Measurements from ENCODE around the gene APOL1.
"Not testable (repeated sequence)": the region's sequence is repeated elsewhere in the genome, so short reads cannot be mapped to it uniquely, and the experiment has no call there.

DNA sequence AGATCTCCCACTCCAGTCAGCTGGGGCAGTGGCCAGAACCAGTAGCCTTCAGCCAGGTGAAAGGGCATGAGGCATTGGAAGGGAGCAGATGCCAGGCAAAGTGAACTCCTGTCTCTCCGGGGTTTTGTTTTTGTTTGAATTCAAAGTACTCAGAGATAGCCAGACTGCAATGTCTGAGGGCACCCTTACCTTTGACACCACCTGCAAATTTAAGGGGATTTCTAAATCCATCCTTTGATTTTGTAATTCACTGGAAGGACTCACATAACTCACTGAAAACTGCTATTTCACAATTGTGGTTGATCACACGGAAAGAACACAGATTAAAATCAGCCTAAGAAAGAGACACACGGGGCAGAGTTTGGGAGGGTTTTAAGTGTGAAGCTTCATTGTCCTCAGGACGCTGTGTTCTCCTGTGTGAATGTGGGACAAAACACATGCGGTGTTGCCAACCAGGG, 10.3 kb downstream of the APOL1 start:
- TF ChIP-seq, protein P1, sequence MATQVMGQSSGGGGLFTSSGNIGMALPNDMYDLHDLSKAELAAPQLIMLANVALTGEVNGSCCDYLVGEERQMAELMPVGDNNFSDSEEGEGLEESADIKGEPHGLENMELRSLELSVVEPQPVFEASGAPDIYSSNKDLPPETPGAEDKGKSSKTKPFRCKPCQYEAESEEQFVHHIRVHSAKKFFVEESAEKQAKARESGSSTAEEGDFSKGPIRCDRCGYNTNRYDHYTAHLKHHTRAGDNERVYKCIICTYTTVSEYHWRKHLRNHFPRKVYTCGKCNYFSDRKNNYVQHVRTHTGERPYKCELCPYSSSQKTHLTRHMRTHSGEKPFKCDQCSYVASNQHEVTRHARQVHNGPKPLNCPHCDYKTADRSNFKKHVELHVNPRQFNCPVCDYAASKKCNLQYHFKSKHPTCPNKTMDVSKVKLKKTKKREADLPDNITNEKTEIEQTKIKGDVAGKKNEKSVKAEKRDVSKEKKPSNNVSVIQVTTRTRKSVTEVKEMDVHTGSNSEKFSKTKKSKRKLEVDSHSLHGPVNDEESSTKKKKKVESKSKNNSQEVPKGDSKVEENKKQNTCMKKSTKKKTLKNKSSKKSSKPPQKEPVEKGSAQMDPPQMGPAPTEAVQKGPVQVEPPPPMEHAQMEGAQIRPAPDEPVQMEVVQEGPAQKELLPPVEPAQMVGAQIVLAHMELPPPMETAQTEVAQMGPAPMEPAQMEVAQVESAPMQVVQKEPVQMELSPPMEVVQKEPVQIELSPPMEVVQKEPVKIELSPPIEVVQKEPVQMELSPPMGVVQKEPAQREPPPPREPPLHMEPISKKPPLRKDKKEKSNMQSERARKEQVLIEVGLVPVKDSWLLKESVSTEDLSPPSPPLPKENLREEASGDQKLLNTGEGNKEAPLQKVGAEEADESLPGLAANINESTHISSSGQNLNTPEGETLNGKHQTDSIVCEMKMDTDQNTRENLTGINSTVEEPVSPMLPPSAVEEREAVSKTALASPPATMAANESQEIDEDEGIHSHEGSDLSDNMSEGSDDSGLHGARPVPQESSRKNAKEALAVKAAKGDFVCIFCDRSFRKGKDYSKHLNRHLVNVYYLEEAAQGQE (IDR thresholded peaks at IDR 0.05), result not testable (repeated sequence)
- TF ChIP-seq FOSL2 (IDR thresholded peaks at IDR 0.05); FOSL2 (CRISPR knock-in tag; IDR thresholded peaks at IDR 0.05); ZFP36 (IDR thresholded peaks at IDR 0.05; ENCODE audit: borderline replicate concordance, partially characterized antibody); POLR2A (IDR thresholded peaks at IDR 0.05; ENCODE audit: low read length); HOXB13 (CRISPR knock-in tag; IDR thresholded peaks at IDR 0.05; ENCODE audit: low read depth): not testable (repeated sequence)
- TF ChIP-seq, protein P2, sequence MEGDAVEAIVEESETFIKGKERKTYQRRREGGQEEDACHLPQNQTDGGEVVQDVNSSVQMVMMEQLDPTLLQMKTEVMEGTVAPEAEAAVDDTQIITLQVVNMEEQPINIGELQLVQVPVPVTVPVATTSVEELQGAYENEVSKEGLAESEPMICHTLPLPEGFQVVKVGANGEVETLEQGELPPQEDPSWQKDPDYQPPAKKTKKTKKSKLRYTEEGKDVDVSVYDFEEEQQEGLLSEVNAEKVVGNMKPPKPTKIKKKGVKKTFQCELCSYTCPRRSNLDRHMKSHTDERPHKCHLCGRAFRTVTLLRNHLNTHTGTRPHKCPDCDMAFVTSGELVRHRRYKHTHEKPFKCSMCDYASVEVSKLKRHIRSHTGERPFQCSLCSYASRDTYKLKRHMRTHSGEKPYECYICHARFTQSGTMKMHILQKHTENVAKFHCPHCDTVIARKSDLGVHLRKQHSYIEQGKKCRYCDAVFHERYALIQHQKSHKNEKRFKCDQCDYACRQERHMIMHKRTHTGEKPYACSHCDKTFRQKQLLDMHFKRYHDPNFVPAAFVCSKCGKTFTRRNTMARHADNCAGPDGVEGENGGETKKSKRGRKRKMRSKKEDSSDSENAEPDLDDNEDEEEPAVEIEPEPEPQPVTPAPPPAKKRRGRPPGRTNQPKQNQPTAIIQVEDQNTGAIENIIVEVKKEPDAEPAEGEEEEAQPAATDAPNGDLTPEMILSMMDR (IDR thresholded peaks at IDR 0.05), result not testable (repeated sequence)
